ENCODE data around the gene DLG2.

DLG2 gene

DNA sequence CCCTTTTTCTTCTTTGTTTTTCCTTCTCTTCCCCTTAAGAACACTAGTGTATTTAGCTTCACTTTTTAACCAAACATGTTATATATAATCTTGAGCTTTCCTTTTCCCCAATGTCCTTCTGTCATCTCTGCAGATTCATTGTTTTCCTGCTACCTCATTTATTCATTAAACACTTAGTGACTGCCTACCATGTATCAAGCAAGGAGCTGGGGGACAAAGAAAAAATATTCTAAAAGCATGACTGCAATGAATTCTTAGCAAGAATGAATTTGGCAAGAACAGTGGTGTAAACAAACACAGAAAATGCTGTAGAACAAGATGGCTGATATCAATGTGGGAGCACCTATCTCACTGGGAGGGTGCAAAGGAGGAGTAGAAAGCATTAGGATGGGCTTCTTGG is 2094.0 kb downstream of the DLG2 start:
- H3K9me3 ChIP-seq (ENCODE audit: control insufficient read depth in 2 of 2, low read length in 2 of 2): no peaks in the 10 kb centered on the region
- H3K27ac ChIP-seq (ENCODE audit: low read depth in 2 of 2, low read length in 2 of 2): no peak overlapping the region
- no peaks in the 10 kb centered on the region for H3K4me1 ChIP-seq (ENCODE audit: control insufficient read depth in 2 of 2, insufficient read depth in 2 of 2, low read length in 2 of 2)
- H3K27me3 ChIP-seq (ENCODE audit: control insufficient read depth in 2 of 2, insufficient read depth in 2 of 2, low read length in 2 of 2): no peaks in the 10 kb centered on the region
- no peaks in the 10 kb centered on the region for H3K36me3 ChIP-seq (ENCODE audit: control insufficient read depth in 2 of 2, insufficient read depth in 2 of 2, low read length in 2 of 2)
- H3K4me3 ChIP-seq (ENCODE audit: low read length in 2 of 2): no peak overlapping the region
- no peak overlapping the region for H3K9ac ChIP-seq (ENCODE audit: low read depth in 1 of 2, low read length in 2 of 2)

DNA sequence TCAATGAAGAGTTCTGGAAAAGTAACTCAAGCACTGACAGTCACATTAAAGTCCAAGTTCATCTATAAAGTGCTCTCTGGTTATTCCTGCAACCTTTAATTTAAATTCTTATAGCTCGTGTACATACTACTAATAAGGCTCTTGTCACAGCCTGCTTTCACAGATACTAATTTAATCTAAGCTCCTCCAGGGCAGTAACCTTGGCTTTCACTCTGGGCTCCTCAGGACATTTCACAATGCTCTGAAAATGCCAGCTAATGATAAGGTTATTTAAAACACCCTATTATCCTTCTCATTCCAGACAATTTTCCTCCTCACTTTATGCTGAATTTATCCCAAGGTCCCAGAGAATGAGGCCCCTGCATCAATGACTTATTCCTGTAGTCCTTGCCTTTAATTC is 2098.3 kb downstream of the DLG2 start:
- H3K36me3 ChIP-seq (ENCODE audit: control insufficient read depth in 2 of 2, insufficient read depth in 2 of 2, low read length in 2 of 2): no peaks in the 10 kb centered on the region
- no peaks in the 10 kb centered on the region for H3K4me1 ChIP-seq (ENCODE audit: control insufficient read depth in 2 of 2, insufficient read depth in 2 of 2, low read length in 2 of 2)
- H3K9ac ChIP-seq (ENCODE audit: low read depth in 1 of 2, low read length in 2 of 2): no peak overlapping the region
- no peak overlapping the region for H3K4me3 ChIP-seq (ENCODE audit: low read length in 2 of 2)
- H3K27me3 ChIP-seq (ENCODE audit: control insufficient read depth in 2 of 2, insufficient read depth in 2 of 2, low read length in 2 of 2): no peaks in the 10 kb centered on the region
- H3K27ac ChIP-seq (ENCODE audit: low read depth in 2 of 2, low read length in 2 of 2): no peak overlapping the region
- H3K9me3 ChIP-seq (ENCODE audit: control insufficient read depth in 2 of 2, low read length in 2 of 2): no peaks in the 10 kb centered on the region

DNA sequence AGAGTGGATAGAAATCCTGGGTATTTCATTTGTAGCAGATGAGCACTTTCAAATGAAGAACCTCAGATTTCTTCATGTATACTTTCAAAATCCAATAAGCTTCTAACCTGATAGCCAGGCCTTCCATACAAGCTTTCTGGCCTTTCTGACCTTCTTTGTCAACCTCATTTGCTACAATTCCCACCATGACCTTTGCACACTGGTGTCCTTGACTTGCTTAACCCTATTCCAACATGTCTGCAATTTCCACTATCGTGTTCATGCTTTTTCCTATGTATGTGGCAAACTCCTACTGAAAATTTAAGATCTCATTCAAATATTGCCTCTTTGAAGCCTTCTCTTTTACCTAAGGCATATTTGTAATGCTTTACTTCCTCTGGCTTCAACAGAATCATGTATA is 2098.9 kb downstream of the DLG2 start:
- Histone ChIP-seq H3K9ac (ENCODE audit: low read depth in 1 of 2, low read length in 2 of 2) (no peak overlapping the region), H3K27ac (ENCODE audit: low read depth in 2 of 2, low read length in 2 of 2) (no peak overlapping the region), H3K4me1 (ENCODE audit: control insufficient read depth in 2 of 2, insufficient read depth in 2 of 2, low read length in 2 of 2) (no peaks in the 10 kb centered on the region), H3K36me3 (ENCODE audit: control insufficient read depth in 2 of 2, insufficient read depth in 2 of 2, low read length in 2 of 2) (no peaks in the 10 kb centered on the region), H3K27me3 (ENCODE audit: control insufficient read depth in 2 of 2, insufficient read depth in 2 of 2, low read length in 2 of 2) (no peaks in the 10 kb centered on the region), H3K9me3 (ENCODE audit: control insufficient read depth in 2 of 2, low read length in 2 of 2) (no peaks in the 10 kb centered on the region), H3K4me3 (ENCODE audit: low read length in 2 of 2) (no peak overlapping the region)

- Histone ChIP-seq H3K4me3 (ENCODE audit: low read length in 2 of 2) (no peak overlapping the region), H3K27me3 (ENCODE audit: control insufficient read depth in 2 of 2, insufficient read depth in 2 of 2, low read length in 2 of 2) (no peaks in the 10 kb centered on the region), H3K4me1 (ENCODE audit: control insufficient read depth in 2 of 2, insufficient read depth in 2 of 2, low read length in 2 of 2) (no peaks in the 10 kb centered on the region), H3K27ac (ENCODE audit: low read depth in 2 of 2, low read length in 2 of 2) (no peak overlapping the region), H3K9ac (ENCODE audit: low read depth in 1 of 2, low read length in 2 of 2) (no peak overlapping the region), H3K36me3 (ENCODE audit: control insufficient read depth in 2 of 2, insufficient read depth in 2 of 2, low read length in 2 of 2) (no peaks in the 10 kb centered on the region), H3K9me3 (ENCODE audit: control insufficient read depth in 2 of 2, low read length in 2 of 2) (no peaks in the 10 kb centered on the region)
Observed at GRCh38 chr11:83523676-83524075, 2103.5 kb downstream of the DLG2 start.

GRCh38 chr11:83522911-83523310 is 2104.2 kb downstream of the DLG2 start:
- no peaks in the 10 kb centered on the region for H3K4me1 ChIP-seq (ENCODE audit: control insufficient read depth in 2 of 2, insufficient read depth in 2 of 2, low read length in 2 of 2)
- no peaks in the 10 kb centered on the region for H3K9me3 ChIP-seq (ENCODE audit: control insufficient read depth in 2 of 2, low read length in 2 of 2)
- no peaks in the 10 kb centered on the region for H3K27me3 ChIP-seq (ENCODE audit: control insufficient read depth in 2 of 2, insufficient read depth in 2 of 2, low read length in 2 of 2)
- H3K27ac ChIP-seq (ENCODE audit: low read depth in 2 of 2, low read length in 2 of 2): no peak overlapping the region
- H3K9ac ChIP-seq (ENCODE audit: low read depth in 1 of 2, low read length in 2 of 2): no peak overlapping the region
- no peak overlapping the region for H3K4me3 ChIP-seq (ENCODE audit: low read length in 2 of 2)
- H3K36me3 ChIP-seq (ENCODE audit: control insufficient read depth in 2 of 2, insufficient read depth in 2 of 2, low read length in 2 of 2): no peaks in the 10 kb centered on the region

GRCh38 chr11:83521647-83522596 is 2105.2 kb downstream of the DLG2 start:
- H3K9ac ChIP-seq (ENCODE audit: low read depth in 1 of 2, low read length in 2 of 2): no peak overlapping the region
- H3K4me1 ChIP-seq (ENCODE audit: control insufficient read depth in 2 of 2, insufficient read depth in 2 of 2, low read length in 2 of 2): no peaks in the 10 kb centered on the region
- no peak overlapping the region for H3K4me3 ChIP-seq (ENCODE audit: low read length in 2 of 2)
- no peaks in the 10 kb centered on the region for H3K9me3 ChIP-seq (ENCODE audit: control insufficient read depth in 2 of 2, low read length in 2 of 2)
- H3K27ac ChIP-seq (ENCODE audit: low read depth in 2 of 2, low read length in 2 of 2): no peak overlapping the region
- no peaks in the 10 kb centered on the region for H3K27me3 ChIP-seq (ENCODE audit: control insufficient read depth in 2 of 2, insufficient read depth in 2 of 2, low read length in 2 of 2)
- H3K36me3 ChIP-seq (ENCODE audit: control insufficient read depth in 2 of 2, insufficient read depth in 2 of 2, low read length in 2 of 2): no peaks in the 10 kb centered on the region

DNA sequence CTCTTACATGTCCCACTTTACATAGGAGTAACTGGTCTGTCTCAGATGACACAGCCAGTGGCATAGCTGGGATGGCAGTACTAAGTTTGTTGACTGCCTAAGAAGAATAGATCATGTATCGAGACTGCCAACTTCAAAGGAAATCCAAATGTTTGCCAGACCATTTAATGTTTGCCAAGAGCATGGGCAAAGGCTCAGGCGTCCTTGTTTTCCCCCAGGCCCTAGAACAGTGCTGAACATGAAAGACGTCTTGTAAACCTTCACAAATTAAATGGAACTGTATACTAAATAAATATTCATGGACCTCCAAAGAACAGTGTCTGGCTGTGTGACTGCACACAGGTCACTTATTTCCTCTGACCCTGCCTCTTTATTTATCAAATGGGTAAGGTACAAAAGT is 2106.3 kb downstream of the DLG2 start:
- Histone ChIP-seq H3K4me1 (ENCODE audit: control insufficient read depth in 2 of 2, insufficient read depth in 2 of 2, low read length in 2 of 2) (no peaks in the 10 kb centered on the region), H3K9me3 (ENCODE audit: control insufficient read depth in 2 of 2, low read length in 2 of 2) (no peaks in the 10 kb centered on the region), H3K27ac (ENCODE audit: low read depth in 2 of 2, low read length in 2 of 2) (no peak overlapping the region), H3K36me3 (ENCODE audit: control insufficient read depth in 2 of 2, insufficient read depth in 2 of 2, low read length in 2 of 2) (no peaks in the 10 kb centered on the region), H3K27me3 (ENCODE audit: control insufficient read depth in 2 of 2, insufficient read depth in 2 of 2, low read length in 2 of 2) (no peaks in the 10 kb centered on the region), H3K4me3 (ENCODE audit: low read length in 2 of 2) (no peak overlapping the region), H3K9ac (ENCODE audit: low read depth in 1 of 2, low read length in 2 of 2) (no peak overlapping the region)

- no peaks in the 10 kb centered on the region for H3K4me1 ChIP-seq (ENCODE audit: control insufficient read depth in 2 of 2, insufficient read depth in 2 of 2, low read length in 2 of 2)
- H3K9me3 ChIP-seq (ENCODE audit: control insufficient read depth in 2 of 2, low read length in 2 of 2): no peaks in the 10 kb centered on the region
- no peaks in the 10 kb centered on the region for H3K27me3 ChIP-seq (ENCODE audit: control insufficient read depth in 2 of 2, insufficient read depth in 2 of 2, low read length in 2 of 2)
- no peak overlapping the region for H3K27ac ChIP-seq (ENCODE audit: low read depth in 2 of 2, low read length in 2 of 2)
- H3K36me3 ChIP-seq (ENCODE audit: control insufficient read depth in 2 of 2, insufficient read depth in 2 of 2, low read length in 2 of 2): no peaks in the 10 kb centered on the region
- no peak overlapping the region for H3K4me3 ChIP-seq (ENCODE audit: low read length in 2 of 2)
- no peak overlapping the region for H3K9ac ChIP-seq (ENCODE audit: low read depth in 1 of 2, low read length in 2 of 2)
Observed at GRCh38 chr11:83511646-83512045, 2115.5 kb downstream of the DLG2 start.

DNA sequence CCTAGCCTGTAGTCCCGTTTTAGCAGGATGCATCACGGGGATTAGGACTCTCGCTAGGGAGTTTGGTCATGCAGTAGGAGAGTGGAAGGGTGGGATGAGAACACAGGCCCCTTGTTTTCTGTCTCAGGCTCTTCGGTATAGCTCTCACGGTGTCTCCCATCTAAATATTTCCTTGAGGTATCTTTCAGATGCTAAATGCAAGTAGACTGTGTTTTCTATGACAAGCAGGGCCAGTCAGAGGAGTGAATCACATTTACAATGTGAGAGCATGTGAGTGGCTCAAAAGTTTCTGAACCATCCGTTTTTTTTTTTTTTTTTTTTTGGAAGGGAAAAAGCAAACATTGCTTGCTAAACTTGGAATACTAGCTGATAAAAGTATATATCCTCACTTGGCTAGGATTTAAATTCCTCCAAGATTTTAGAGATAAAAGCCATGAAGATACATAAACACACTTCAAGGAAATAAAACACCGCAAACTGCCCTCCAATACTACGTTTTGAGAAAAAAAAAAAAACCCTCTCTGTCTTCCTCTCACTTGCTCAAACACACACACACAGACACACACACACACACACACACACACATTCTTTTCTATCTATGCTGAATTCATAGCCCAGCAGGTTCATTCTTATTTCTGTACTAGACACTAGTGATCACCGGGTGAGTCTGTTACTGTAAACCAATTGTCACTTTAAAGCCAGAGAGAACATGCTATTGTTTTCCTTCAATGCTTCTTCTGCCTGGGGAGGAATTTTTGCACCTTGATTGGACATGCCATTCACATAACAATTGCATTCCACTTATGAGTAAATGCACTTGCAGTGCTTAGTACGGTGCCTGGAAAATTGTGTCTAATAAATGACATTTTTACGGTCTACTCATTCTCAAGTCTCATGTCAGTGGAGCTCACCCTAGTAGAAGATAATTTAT is 2116.3 kb downstream of the DLG2 start:
- no peaks in the 10 kb centered on the region for H3K4me1 ChIP-seq (ENCODE audit: control insufficient read depth in 2 of 2, insufficient read depth in 2 of 2, low read length in 2 of 2)
- no peak overlapping the region for H3K27ac ChIP-seq (ENCODE audit: low read depth in 2 of 2, low read length in 2 of 2)
- H3K36me3 ChIP-seq (ENCODE audit: control insufficient read depth in 2 of 2, insufficient read depth in 2 of 2, low read length in 2 of 2): no peaks in the 10 kb centered on the region
- H3K9me3 ChIP-seq (ENCODE audit: control insufficient read depth in 2 of 2, low read length in 2 of 2): no peaks in the 10 kb centered on the region
- no peaks in the 10 kb centered on the region for H3K27me3 ChIP-seq (ENCODE audit: control insufficient read depth in 2 of 2, insufficient read depth in 2 of 2, low read length in 2 of 2)
- H3K4me3 ChIP-seq (ENCODE audit: low read length in 2 of 2): no peak overlapping the region
- H3K9ac ChIP-seq (ENCODE audit: low read depth in 1 of 2, low read length in 2 of 2): no peak overlapping the region

- Histone ChIP-seq H3K27ac (ENCODE audit: low read depth in 2 of 2, low read length in 2 of 2) (no peak overlapping the region), H3K9ac (ENCODE audit: low read depth in 1 of 2, low read length in 2 of 2) (no peak overlapping the region), H3K4me1 (ENCODE audit: control insufficient read depth in 2 of 2, insufficient read depth in 2 of 2, low read length in 2 of 2) (no peaks in the 10 kb centered on the region), H3K4me3 (ENCODE audit: low read length in 2 of 2) (no peak overlapping the region), H3K9me3 (ENCODE audit: control insufficient read depth in 2 of 2, low read length in 2 of 2) (no peaks in the 10 kb centered on the region), H3K36me3 (ENCODE audit: control insufficient read depth in 2 of 2, insufficient read depth in 2 of 2, low read length in 2 of 2) (no peaks in the 10 kb centered on the region), H3K27me3 (ENCODE audit: control insufficient read depth in 2 of 2, insufficient read depth in 2 of 2, low read length in 2 of 2) (no peaks in the 10 kb centered on the region)
Observed at GRCh38 chr11:83508804-83509203, 2118.3 kb downstream of the DLG2 start.

All from mucosa of rectum (tissue), 2 donors.